ENCODE measurements around the gene WNT8A.

DNA sequence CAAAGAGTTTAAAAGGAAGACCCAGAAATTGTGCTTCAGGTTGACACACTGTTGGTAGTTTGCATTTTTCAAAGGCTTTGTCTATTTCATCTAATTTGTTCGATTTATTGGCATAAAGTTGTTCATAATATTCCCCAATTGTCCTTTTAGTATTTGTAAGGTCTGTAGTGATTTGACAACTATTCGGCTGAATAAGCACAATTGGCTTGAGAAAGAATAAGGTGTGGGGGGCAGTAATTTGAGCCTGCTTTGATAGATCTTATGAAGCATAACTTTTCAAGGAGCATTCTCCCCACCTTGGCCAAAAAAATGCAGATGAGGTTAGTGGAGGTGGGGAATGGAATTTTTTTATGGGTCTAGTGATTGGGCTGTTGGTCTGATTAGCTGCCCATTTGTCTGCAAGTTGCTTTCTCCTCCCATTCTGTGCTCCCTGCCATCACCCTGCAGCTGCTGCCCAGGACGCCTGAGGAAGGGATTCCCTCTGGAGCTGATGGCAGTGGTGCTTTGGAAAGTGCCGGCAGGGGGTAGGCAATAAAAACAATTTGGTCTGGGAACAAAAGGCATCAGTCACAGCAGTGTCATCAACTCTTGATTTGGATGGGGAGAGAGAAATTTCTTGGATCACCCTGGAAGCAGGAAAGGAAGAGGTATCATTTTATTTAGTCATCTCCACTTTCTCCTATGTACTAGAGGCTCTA lies 26.6 kb downstream of the WNT8A start:
- TF ChIP-seq, protein P1, sequence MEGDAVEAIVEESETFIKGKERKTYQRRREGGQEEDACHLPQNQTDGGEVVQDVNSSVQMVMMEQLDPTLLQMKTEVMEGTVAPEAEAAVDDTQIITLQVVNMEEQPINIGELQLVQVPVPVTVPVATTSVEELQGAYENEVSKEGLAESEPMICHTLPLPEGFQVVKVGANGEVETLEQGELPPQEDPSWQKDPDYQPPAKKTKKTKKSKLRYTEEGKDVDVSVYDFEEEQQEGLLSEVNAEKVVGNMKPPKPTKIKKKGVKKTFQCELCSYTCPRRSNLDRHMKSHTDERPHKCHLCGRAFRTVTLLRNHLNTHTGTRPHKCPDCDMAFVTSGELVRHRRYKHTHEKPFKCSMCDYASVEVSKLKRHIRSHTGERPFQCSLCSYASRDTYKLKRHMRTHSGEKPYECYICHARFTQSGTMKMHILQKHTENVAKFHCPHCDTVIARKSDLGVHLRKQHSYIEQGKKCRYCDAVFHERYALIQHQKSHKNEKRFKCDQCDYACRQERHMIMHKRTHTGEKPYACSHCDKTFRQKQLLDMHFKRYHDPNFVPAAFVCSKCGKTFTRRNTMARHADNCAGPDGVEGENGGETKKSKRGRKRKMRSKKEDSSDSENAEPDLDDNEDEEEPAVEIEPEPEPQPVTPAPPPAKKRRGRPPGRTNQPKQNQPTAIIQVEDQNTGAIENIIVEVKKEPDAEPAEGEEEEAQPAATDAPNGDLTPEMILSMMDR (IDR thresholded peaks at IDR 0.05; ENCODE audit: low read depth, low read length) = no peak
- no peak for TF ChIP-seq POLR2A (IDR thresholded peaks at IDR 0.05; ENCODE audit: extremely low read depth, insufficient read length)
- TF ChIP-seq, protein P2, sequence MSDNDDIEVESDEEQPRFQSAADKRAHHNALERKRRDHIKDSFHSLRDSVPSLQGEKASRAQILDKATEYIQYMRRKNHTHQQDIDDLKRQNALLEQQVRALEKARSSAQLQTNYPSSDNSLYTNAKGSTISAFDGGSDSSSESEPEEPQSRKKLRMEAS (IDR thresholded peaks at IDR 0.05; ENCODE audit: low read depth, low read length) = no peak
